Uterus (tissue), 2 donors: Measurements from ENCODE around the gene DCLK2.

Source experiments
- POLR2A ChIP-seq, 2 donors: fragments of 450-650 bp; IDR thresholded peaks; one replicate each; pipeline ENCODE4 v1.6.1; 2016; ENCODE audit warnings: antibody characterized with exemption in 2 of 2, mild to moderate bottlenecking in 1 of 2, moderate library complexity in 1 of 2
- TF ChIP-seq, protein P1 (sequence below), 4 experiments: fragments of 200-600 bp in 2 of 4; fragments of 450-650 bp in 2 of 4; sonication (generic) in 2 of 4; IDR thresholded peaks; one replicate each; pipeline ENCODE4 v1.5.1; 2016 to 2019; ENCODE audit warnings: antibody characterized with exemption in 4 of 4, mild to moderate bottlenecking in 2 of 4, moderate library complexity in 1 of 4

DNA sequence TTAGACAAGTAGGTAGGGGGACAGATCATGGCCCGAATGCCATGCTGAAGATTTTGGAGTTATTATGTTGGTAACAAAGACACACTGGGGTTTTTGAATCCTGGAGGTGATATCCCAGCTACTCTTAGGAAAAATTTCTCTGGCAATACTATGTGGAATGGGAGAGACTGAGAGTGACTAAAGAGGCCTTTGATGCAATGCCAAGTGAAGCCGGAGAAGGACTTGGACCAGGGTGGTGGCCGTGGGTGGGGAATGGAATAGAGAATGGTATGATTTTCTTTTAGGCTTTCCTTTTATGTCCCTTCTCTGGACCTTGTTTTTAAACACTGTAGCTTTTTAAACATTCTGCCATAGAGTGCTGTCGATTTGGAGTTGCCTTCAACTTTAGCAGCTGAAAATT, 141.6 kb downstream of the DCLK2 start:
- TF ChIP-seq, protein P1, sequence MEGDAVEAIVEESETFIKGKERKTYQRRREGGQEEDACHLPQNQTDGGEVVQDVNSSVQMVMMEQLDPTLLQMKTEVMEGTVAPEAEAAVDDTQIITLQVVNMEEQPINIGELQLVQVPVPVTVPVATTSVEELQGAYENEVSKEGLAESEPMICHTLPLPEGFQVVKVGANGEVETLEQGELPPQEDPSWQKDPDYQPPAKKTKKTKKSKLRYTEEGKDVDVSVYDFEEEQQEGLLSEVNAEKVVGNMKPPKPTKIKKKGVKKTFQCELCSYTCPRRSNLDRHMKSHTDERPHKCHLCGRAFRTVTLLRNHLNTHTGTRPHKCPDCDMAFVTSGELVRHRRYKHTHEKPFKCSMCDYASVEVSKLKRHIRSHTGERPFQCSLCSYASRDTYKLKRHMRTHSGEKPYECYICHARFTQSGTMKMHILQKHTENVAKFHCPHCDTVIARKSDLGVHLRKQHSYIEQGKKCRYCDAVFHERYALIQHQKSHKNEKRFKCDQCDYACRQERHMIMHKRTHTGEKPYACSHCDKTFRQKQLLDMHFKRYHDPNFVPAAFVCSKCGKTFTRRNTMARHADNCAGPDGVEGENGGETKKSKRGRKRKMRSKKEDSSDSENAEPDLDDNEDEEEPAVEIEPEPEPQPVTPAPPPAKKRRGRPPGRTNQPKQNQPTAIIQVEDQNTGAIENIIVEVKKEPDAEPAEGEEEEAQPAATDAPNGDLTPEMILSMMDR (IDR thresholded peaks at IDR 0.05), result no peak
- no peak for TF ChIP-seq POLR2A (IDR thresholded peaks at IDR 0.05)
